HEK293T (cell line): Measurements from ENCODE around the gene TNNI3K.

Experiments
- FOXM1 ChIP-seq: fragments of 450-650 bp; IDR thresholded peaks from 2 replicates; pipeline ENCODE4 v1.6.1; 2017; ENCODE audit warnings: mild to moderate bottlenecking, borderline replicate concordance
- HDGF ChIP-seq: fragments of 450-650 bp; IDR thresholded peaks from 2 replicates; pipeline ENCODE4 v1.6.1; 2017; ENCODE audit warnings: antibody characterized with exemption, borderline replicate concordance
- L3MBTL2 ChIP-seq: fragments of 450-650 bp; conservative IDR thresholded peaks from 2 replicates; pipeline ENCODE4 v1.6.1; 2016; ENCODE audit warnings: mild to moderate bottlenecking
- NFRKB ChIP-seq: fragments of 450-650 bp; IDR thresholded peaks from 2 replicates; pipeline ENCODE4 v1.6.1; 2016; ENCODE audit warnings: mild to moderate bottlenecking, moderate library complexity
- TARDBP ChIP-seq: fragments of 450-650 bp; IDR thresholded peaks from 2 replicates; pipeline ENCODE4 v1.6.1; 2016
- ZNF384 ChIP-seq: fragments of 450-650 bp; IDR thresholded peaks from 2 replicates; pipeline ENCODE4 v1.6.1; 2016

GRCh38 chr1:74420467-74420866, 185.3 kb downstream of the TNNI3K start:
- TF ChIP-seq L3MBTL2 = no peak
- no peak for TF ChIP-seq ZNF384
- no peak for TF ChIP-seq NFRKB
- TF ChIP-seq FOXM1 = no peak
- TF ChIP-seq HDGF = no peak
- no peak for TF ChIP-seq TARDBP
